Cardiac muscle cell (in vitro differentiated cells and primary cell): ENCODE results near the gene COL28A1. TPM values are rescaled to one million over a fixed set of nuclear protein-coding genes. Genes with fewer than 3 reads are reported as not detected.
"Not testable (repeated sequence)": the region's sequence is repeated elsewhere in the genome, so short reads cannot be mapped to it uniquely, and the experiment has no call there.

ENCODE experiments used
- DNase-seq, 2 donors: peaks; one replicate each; pipeline versions ENCODE4 v3.0.0 to v3.0.0-alpha.2; 2010 to 2017; ENCODE audit warnings: low read depth in 1 of 2, low spot score in 1 of 2
- H3K27ac ChIP-seq: fragments of 200-600 bp; sonication (generic); 2 replicates; pipeline ENCODE4 v1.5.1; 2016
- H3K27me3 ChIP-seq: fragments of 200-600 bp; sonication (generic); 2 replicates; pipeline ENCODE4 v1.6.0; 2016; ENCODE audit warnings: control low read depth
- H3K36me3 ChIP-seq: fragments of 200-600 bp; sonication (generic); 2 replicates; pipeline ENCODE4 v1.5.1; 2016; ENCODE audit warnings: control low read depth
- H3K4me1 ChIP-seq: fragments of 200-600 bp; sonication (generic); 2 replicates; pipeline ENCODE4 v1.8.1; 2017; ENCODE audit warnings: low read depth, mild to moderate bottlenecking, mixed run types
- H3K4me3 ChIP-seq: fragments of 200-600 bp; sonication (generic); 2 replicates; pipeline ENCODE4 v1.5.1; 2016; ENCODE audit warnings: mild to moderate bottlenecking
- H3K9me3 ChIP-seq: fragments of 200-600 bp; sonication (generic); 2 replicates; pipeline ENCODE4 v1.5.1; 2017; ENCODE audit warnings: low read depth, mild to moderate bottlenecking, control low read depth
- CTCF ChIP-seq: IDR thresholded peaks from 2 replicates; pipeline ENCODE4 v1.5.1; 2012; ENCODE audit warnings: low read depth, mild to moderate bottlenecking, low read length
- polyA plus RNA-seq: library from polyadenylated mRNA; unstranded; fragments of >200 nt; fragmentation: Nextera tagmentation; extraction: Ambion mirVana; gene quantifications from 2 replicates; pipeline ENCODE4 v1.2.1, GENCODE V29; 2016
- total RNA-seq: library from RNA; depleted of rRNA; stranded (reverse); fragments of >200 nt; gene quantifications from 2 replicates; pipeline ENCODE4 v1.2.3, GENCODE V29; 2016

COL28A1 gene
- total and polyA plus RNA-seq, 2 experiments from 2014 or later, result 0.65 to 0.83 TPM

GRCh38 chr7:7395785-7396184, 139.9 kb downstream of the COL28A1 start:
- no peak for DNase-seq
- H3K4me3 ChIP-seq, result no peak overlapping the region
- H3K27ac ChIP-seq, result no peak overlapping the region
- H3K9me3 ChIP-seq, result no peaks in the 10 kb centered on the region
- no peaks in the 10 kb centered on the region for H3K27me3 ChIP-seq
- no peaks in the 10 kb centered on the region for H3K4me1 ChIP-seq
- no peak for TF ChIP-seq CTCF
- no peaks in the 10 kb centered on the region for H3K36me3 ChIP-seq

- not testable (repeated sequence) for H3K27ac ChIP-seq, H3K4me3 ChIP-seq, H3K36me3 ChIP-seq, DNase-seq, H3K9me3 ChIP-seq, H3K4me1 ChIP-seq, H3K27me3 ChIP-seq
Observed at GRCh38 chr7:7388164-7388563, 147.5 kb downstream of the COL28A1 start.

- no peak for TF ChIP-seq CTCF
Observed at GRCh38 chr7:7385421-7385820, 150.3 kb downstream of the COL28A1 start.

GRCh38 chr7:7384228-7384627, 151.4 kb downstream of the COL28A1 start:
- no peak overlapping the region for H3K4me3 ChIP-seq
- H3K27me3 ChIP-seq, result no peaks in the 10 kb centered on the region
- H3K4me1 ChIP-seq, result no peaks in the 10 kb centered on the region
- H3K36me3 ChIP-seq, result no peaks in the 10 kb centered on the region
- no peak for TF ChIP-seq CTCF
- DNase-seq, result no peak
- H3K27ac ChIP-seq, result no peak overlapping the region
- H3K9me3 ChIP-seq, result no peaks in the 10 kb centered on the region

More at GRCh38 chr7:7385421-7385820, 150.3 kb downstream of the COL28A1 start:
- Histone ChIP-seq H3K4me3 (no peak overlapping the region), H3K27ac (no peak overlapping the region), H3K27me3 (no peaks in the 10 kb centered on the region), H3K4me1 (no peaks in the 10 kb centered on the region), H3K9me3 (no peaks in the 10 kb centered on the region), H3K36me3 (no peaks in the 10 kb centered on the region)
- no peak for DNase-seq

GRCh38 chr7:7375538-7375937, 160.1 kb downstream of the COL28A1 start:
- Histone ChIP-seq H3K36me3 (no peaks in the 10 kb centered on the region), H3K27me3 (no peaks in the 10 kb centered on the region), H3K4me3 (no peak overlapping the region), H3K9me3 (no peaks in the 10 kb centered on the region), H3K27ac (no peak overlapping the region), H3K4me1 (no peaks in the 10 kb centered on the region)
- DNase-seq, result no peak
- no peak for TF ChIP-seq CTCF

- H3K36me3 ChIP-seq, result no peaks in the 10 kb centered on the region
- H3K4me1 ChIP-seq, result no peaks in the 10 kb centered on the region
- DNase-seq, result no peak
- TF ChIP-seq CTCF, result no peak
- no peak overlapping the region for H3K27ac ChIP-seq
- H3K9me3 ChIP-seq, result no peaks in the 10 kb centered on the region
- H3K4me3 ChIP-seq, result no peak overlapping the region
- H3K27me3 ChIP-seq, result no peaks in the 10 kb centered on the region
Observed at GRCh38 chr7:7370076-7370475, 165.6 kb downstream of the COL28A1 start.
